H1 (cell line): ENCODE data around the gene TMEM125. TPM values are rescaled to one million over a fixed set of nuclear protein-coding genes. Genes with fewer than 3 reads are reported as not detected.

Experiments
- CTCF ChIA-PET: fragments of 300-600 bp; sonication (Branson Sonifier 250); formaldehyde crosslinking; loops from one replicate; lab custom pipeline; 2021; ENCODE audit not compliant: partially characterized antibody; lab: Charles Lee
- POLR2A ChIA-PET: fragments of 300-600 bp; sonication (Branson Sonifier 250); formaldehyde crosslinking; loops from one replicate; lab custom pipeline; 2021; ENCODE audit warnings: inconsistent platforms; ENCODE audit not compliant: partially characterized antibody; lab: Charles Lee
- DNase-seq, 2 experiments: peaks; one replicate each; pipeline versions ENCODE4 v3.0.0 to v3.0.0-alpha.2; 2010 to 2022; ENCODE audit warnings: low spot score in 2 of 2, low read depth in 1 of 2, mixed read lengths in 1 of 2
- FAIRE-seq: peaks from 2 replicates; lab custom pipeline; 2011; peaks lifted over from hg19 to GRCh38; lab: Jason Lieb, UNC
- H2AFZ ChIP-seq: 2 replicates; pipeline ENCODE4 v1.8.1; 2012; ENCODE audit warnings: low read length, inconsistent platforms
- H2AK5ac ChIP-seq: 2 replicates; pipeline ENCODE4 v1.6.1; 2013; ENCODE audit warnings: low read depth, low read length
- H2BK120ac ChIP-seq: replicated peaks from 2 replicates; pipeline ENCODE3; 2013; ENCODE audit warnings: low read depth, low read length, inconsistent platforms
- H2BK12ac ChIP-seq: 2 replicates; pipeline ENCODE4 v1.6.1; 2013; ENCODE audit warnings: low read depth, low read length
- H2BK15ac ChIP-seq: 2 replicates; pipeline ENCODE4 v1.6.1; 2013; ENCODE audit warnings: low read length
- H2BK20ac ChIP-seq: 2 replicates; pipeline ENCODE4 v1.6.1; 2013; ENCODE audit warnings: low read length
- H2BK5ac ChIP-seq: 2 replicates; pipeline ENCODE4 v1.6.1; 2013; ENCODE audit warnings: low read depth, low read length
- H3K14ac ChIP-seq: 2 replicates; pipeline ENCODE4 v1.6.1; 2013; ENCODE audit warnings: inconsistent platforms; ENCODE audit not compliant: insufficient read length
- H3K18ac ChIP-seq: 2 replicates; pipeline ENCODE4 v1.6.1; 2013; ENCODE audit warnings: low read length; ENCODE audit errors: extremely low read depth
- H3K23ac ChIP-seq: 2 replicates; pipeline ENCODE4 v1.6.1; 2013; ENCODE audit warnings: inconsistent platforms; ENCODE audit not compliant: insufficient read length
- H3K23me2 ChIP-seq: 2 replicates; pipeline ENCODE4 v1.6.1; 2013; ENCODE audit warnings: low read depth, low read length
- H3K27ac ChIP-seq: 2 replicates; pipeline ENCODE4 v1.6.1; 2011; ENCODE audit warnings: low read depth, low read length, inconsistent platforms
- H3K27me3 ChIP-seq, 4 experiments: replicated peaks in 1 of 4; 1 replicate in 1 of 4; 2 replicates in 3 of 4; pipeline versions ENCODE4 v1.6.1 to v1.8.1; 2011 to 2013; ENCODE audit warnings: low read length in 3 of 4, mild to moderate bottlenecking in 3 of 4, inconsistent platforms in 2 of 4, mixed read lengths in 2 of 4, moderate library complexity in 1 of 4; ENCODE audit not compliant: control insufficient read depth in 3 of 4, insufficient read depth in 3 of 4; ENCODE audit errors: extremely low read depth in 1 of 4
- H3K36me3 ChIP-seq, 4 experiments: 2 replicates each; pipeline versions ENCODE4 v1.6.1 to v1.8.1; 2011 to 2013; ENCODE audit warnings: mild to moderate bottlenecking in 4 of 4, low read length in 3 of 4, moderate library complexity in 2 of 4, control low read depth in 1 of 4, inconsistent platforms in 1 of 4; ENCODE audit not compliant: insufficient read depth in 4 of 4, control insufficient read depth in 2 of 4
- H3K4ac ChIP-seq: replicated peaks from 2 replicates; pipeline ENCODE3; 2013; ENCODE audit warnings: low read length, low read depth, mixed read lengths, inconsistent platforms; ENCODE audit not compliant: insufficient read length
- H3K4me1 ChIP-seq, 4 experiments: replicated peaks in 1 of 4; 1 replicate in 1 of 4; 2 replicates in 3 of 4; pipeline versions ENCODE4 v1.6.1 to v1.8.1; 2011 to 2013; ENCODE audit warnings: low read length in 3 of 4, inconsistent platforms in 2 of 4, mixed read lengths in 1 of 4; ENCODE audit not compliant: insufficient read depth in 4 of 4, control insufficient read depth in 3 of 4
- H3K4me2 ChIP-seq, 2 experiments: 2 replicates each; pipeline versions ENCODE4 v1.6.1 to v1.8.1; 2011 to 2013; ENCODE audit warnings: low read depth in 2 of 2, low read length in 2 of 2, control low read depth in 1 of 2, inconsistent platforms in 1 of 2, mild to moderate bottlenecking in 1 of 2; ENCODE audit not compliant: insufficient read depth in 1 of 2
- H3K4me3 ChIP-seq, 4 experiments: fragments of 200-600, 300-600 bp in 1 of 4; sonication (generic), shearing (Covaris generic), sonication (Bioruptor Twin) in 1 of 4; 2 replicates each; pipeline versions ENCODE4 v1.5.1 to v1.8.1; 2011 to 2016; ENCODE audit warnings: low read length in 4 of 4, low read depth in 3 of 4, control low read depth in 2 of 4, inconsistent platforms in 2 of 4, mild to moderate bottlenecking in 2 of 4, mixed read lengths in 1 of 4, moderate library complexity in 1 of 4; ENCODE audit not compliant: insufficient read depth in 2 of 4; ENCODE audit errors: extremely low read depth in 1 of 4
- H3K56ac ChIP-seq: replicated peaks from 2 replicates; pipeline ENCODE3; 2013; ENCODE audit warnings: low read depth, mild to moderate bottlenecking, mixed read lengths, low read length, inconsistent platforms; ENCODE audit not compliant: insufficient read length
- H3K79me1 ChIP-seq: 2 replicates; pipeline ENCODE4 v1.6.1; 2013; ENCODE audit warnings: low read depth, low read length, control low read depth
- H3K79me2 ChIP-seq, 2 experiments: 2 replicates each; pipeline versions ENCODE4 v1.6.1 to v1.8.1; 2012 to 2013; ENCODE audit warnings: low read length in 2 of 2, mild to moderate bottlenecking in 2 of 2, inconsistent platforms in 1 of 2; ENCODE audit not compliant: insufficient read depth in 2 of 2, control insufficient read depth in 1 of 2
- H3K9ac ChIP-seq, 4 experiments: replicated peaks in 1 of 4; 1 replicate in 1 of 4; 2 replicates in 3 of 4; pipeline versions ENCODE4 v1.6.1 to v1.8.1; 2011 to 2013; ENCODE audit warnings: low read depth in 3 of 4, low read length in 3 of 4, control low read depth in 2 of 4, mild to moderate bottlenecking in 2 of 4, moderate library complexity in 2 of 4, inconsistent platforms in 1 of 4; ENCODE audit errors: extremely low read depth in 1 of 4
- H3K9me3 ChIP-seq, 2 experiments: 2 replicates each; pipeline versions ENCODE4 v1.6.1 to v1.8.1; 2012 to 2013; ENCODE audit warnings: mild to moderate bottlenecking in 2 of 2, moderate library complexity in 2 of 2, control low read depth in 1 of 2, inconsistent platforms in 1 of 2, low read depth in 1 of 2, low read length in 1 of 2, mixed read lengths in 1 of 2; ENCODE audit not compliant: insufficient read depth in 2 of 2
- H4K20me1 ChIP-seq, 2 experiments: replicated peaks in 1 of 2; 2 replicates each; pipeline versions ENCODE3 to v1.8.1; 2011 to 2013; ENCODE audit warnings: inconsistent platforms in 2 of 2, low read length in 2 of 2, mild to moderate bottlenecking in 1 of 2; ENCODE audit not compliant: insufficient read depth in 2 of 2, control insufficient read depth in 1 of 2
- H4K5ac ChIP-seq: 2 replicates; pipeline ENCODE4 v1.6.1; 2013; ENCODE audit warnings: low read length, low read depth, mixed read lengths, inconsistent platforms; ENCODE audit not compliant: insufficient read length
- H4K8ac ChIP-seq: 2 replicates; pipeline ENCODE4 v1.8.0; 2013; ENCODE audit warnings: mild to moderate bottlenecking, moderate library complexity, low read length, inconsistent platforms; ENCODE audit not compliant: insufficient read depth; ENCODE audit errors: extremely low read depth
- H4K91ac ChIP-seq: replicated peaks from 2 replicates; pipeline ENCODE3; 2013; ENCODE audit warnings: low read length, mixed read lengths, inconsistent platforms; ENCODE audit not compliant: insufficient read length
- CBX5 ChIP-seq: fragments of 300-800, 300-1000 bp; sonication (generic); IDR thresholded peaks from 2 replicates; pipeline ENCODE4 v1.7.1; 2016; ENCODE audit warnings: antibody characterized with exemption, low read length, low read depth
- CHD2 ChIP-seq: IDR thresholded peaks from 2 replicates; pipeline ENCODE4 v1.6.1; 2012; ENCODE audit warnings: low read length, improper control_type of control experiment
- HDAC2 ChIP-seq, 2 experiments: fragments of 300-600 bp in 1 of 2; sonication (generic) in 1 of 2; IDR thresholded peaks; 2 replicates each; pipeline ENCODE4 v1.6.1; 2011 to 2012; ENCODE audit warnings: low read depth in 2 of 2, low read length in 2 of 2, mild to moderate bottlenecking in 2 of 2, moderate library complexity in 2 of 2, borderline replicate concordance in 1 of 2, inconsistent platforms in 1 of 2
- KDM4A ChIP-seq: IDR thresholded peaks from one replicate; pipeline ENCODE4 v1.7.1; 2012; ENCODE audit warnings: low read depth, mild to moderate bottlenecking, moderate library complexity, low read length, inconsistent platforms; ENCODE audit not compliant: severe bottlenecking
- RAD21 ChIP-seq, 2 experiments: IDR thresholded peaks in 1 of 2; conservative IDR thresholded peaks in 1 of 2; 2 replicates each; pipeline ENCODE4 v1.6.1; 2011; ENCODE audit warnings: low read depth in 2 of 2, low read length in 2 of 2, improper control_type of control experiment in 1 of 2, inconsistent platforms in 1 of 2, mild to moderate bottlenecking in 1 of 2, moderate library complexity in 1 of 2
- RXRA ChIP-seq: IDR thresholded peaks from 2 replicates; pipeline ENCODE4 v1.6.1; 2011; ENCODE audit warnings: low read depth, mild to moderate bottlenecking, low read length, moderate library complexity; ENCODE audit not compliant: insufficient read depth
- SAP30 ChIP-seq: fragments of 300-600 bp; sonication (generic); IDR thresholded peaks from 2 replicates; pipeline ENCODE4 v1.7.1; 2012; ENCODE audit warnings: low read length, moderate library complexity, mild to moderate bottlenecking, inconsistent platforms; ENCODE audit not compliant: insufficient read depth, insufficient replicate concordance
- TAF1 ChIP-seq: IDR thresholded peaks from 2 replicates; pipeline ENCODE4 v1.6.1; 2011; ENCODE audit warnings: mild to moderate bottlenecking, low read depth, low read length
- TAF7 ChIP-seq: optimal IDR thresholded peaks from 2 replicates; pipeline ENCODE3; 2011; ENCODE audit warnings: low read depth, mild to moderate bottlenecking, inconsistent platforms, low read length, moderate library complexity, borderline replicate concordance
- TEAD4 ChIP-seq: IDR thresholded peaks from 2 replicates; pipeline ENCODE4 v1.6.1; 2012; ENCODE audit warnings: low read depth, low read length, inconsistent platforms, mixed read lengths
- YY1 ChIP-seq: IDR thresholded peaks from 2 replicates; pipeline ENCODE4 v1.6.1; 2011; ENCODE audit warnings: low read depth, mild to moderate bottlenecking, low read length
- WGBS, 2 experiments: shearing (Covaris generic) in 1 of 2; methylation state at CpG; one replicate each; pipeline versions ENCODE4 v1.1.6 to v1.1.7; 2013 to 2015; ENCODE audit warnings: low lambda C conversion rate in 2 of 2, mixed read lengths in 2 of 2, inconsistent platforms in 1 of 2, low coverage in 1 of 2, missing lambda C conversion rate in 1 of 2; ENCODE audit not compliant: insufficient replicate concordance in 2 of 2, insufficient coverage in 1 of 2, insufficient read length in 1 of 2; ENCODE audit errors: extremely low coverage in 1 of 2, missing lambda C conversion rate in 1 of 2; 5-methylcytosine and 5-hydroxymethylcytosine counted together
- polyA plus RNA-seq, 7 experiments: library from polyadenylated mRNA; depleted of rRNA in 3 of 7; stranded (reverse) in 5 of 7; unstranded in 2 of 7; fragments of >200 nt in 5 of 7; fragments of 200-250 nt in 2 of 7; gene quantifications; 1 replicate in 5 of 7; 2 replicates in 1 of 7; 4 replicates in 1 of 7; pipeline versions ENCODE4 v1.2.1 to v1.2.3, GENCODE V29; 2011 to 2013; ENCODE audit warnings: missing spikeins in 2 of 7, mixed read lengths in 2 of 7
- total RNA-seq: library from RNA; stranded (reverse); fragmentation: NEBNext Ultra II Directional; extraction: Animal tissue kit (Norgen Biotek cat#: 25700); gene quantifications from 2 replicates; pipeline ENCODE4 v1.2.1, GENCODE V29; 2021
- TF ChIP-seq, protein P1 (sequence below): IDR thresholded peaks from 2 replicates; pipeline ENCODE4 v1.6.1; 2011; ENCODE audit warnings: low read length, improper control_type of control experiment

The TMEM125 gene
- total and polyA plus RNA-seq, 2 of the 8 experiments (the other 6 are each of a cell fraction or from before 2014, with no cell fraction given) = 26.5 to 46.7 TPM

DNA sequence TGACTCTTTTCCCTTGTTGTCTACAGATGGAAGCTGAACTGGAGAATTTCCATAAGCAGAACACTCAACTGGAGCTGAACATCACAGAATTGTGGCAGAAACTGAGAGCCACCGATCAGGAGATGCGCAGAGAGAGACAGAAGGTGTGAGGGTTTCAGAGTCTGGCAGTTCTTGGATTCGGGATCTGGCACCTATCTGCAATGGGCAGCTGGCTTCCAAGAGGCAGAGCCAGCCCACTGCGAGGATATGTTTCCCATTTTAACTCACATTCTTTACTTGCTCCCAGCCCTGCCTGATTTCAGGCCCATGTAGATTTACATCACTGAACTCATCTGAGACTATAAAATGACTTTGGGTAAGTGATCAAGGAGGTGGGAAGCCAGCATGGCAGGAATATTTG is 37.3 kb upstream of the TMEM125 start:
- Histone ChIP-seq H3K23me2 (no peaks in the 10 kb centered on the region), H3K18ac (no peak overlapping the region), H2AFZ (no peak overlapping the region), H2BK12ac (no peak overlapping the region), H3K9me3 (no peaks in the 10 kb centered on the region), H2BK5ac (no peak overlapping the region), H3K79me1 (no peaks in the 10 kb centered on the region; the same call in 1 of the 2 replicates), H2AK5ac (no peak overlapping the region), H3K14ac (no peak overlapping the region), H3K9ac (no peak overlapping the region; a peak in 1 of 7 replicates), H3K23ac (no peak overlapping the region), H2BK15ac (no peak overlapping the region), H2BK20ac (no peak overlapping the region), H3K27me3 (no peaks in the 10 kb centered on the region), H4K91ac (no peak overlapping the region), H3K4me3 (no peak overlapping the region), H3K27ac (no peak overlapping the region), H3K4ac (no peak overlapping the region), H3K79me2 (no peaks in the 10 kb centered on the region), H4K8ac (no peak overlapping the region), H4K20me1 (no peaks in the 10 kb centered on the region), H3K4me2 (no peak overlapping the region), H3K56ac (no peak overlapping the region), H3K4me1 (peaks cover 0 to 4% (median 3%) of the 10 kb centered on the region in 4 experiments; a peak in 2 of 7 replicates), H2BK120ac (no peak overlapping the region), H3K36me3 (no peaks in the 10 kb centered on the region), H4K5ac (no peak overlapping the region)
- no peak for DNase-seq
- WGBS, 2 experiments = 94% methylated on average over 4 of the region's 4 CpGs; no CpG with 5 or more reads in 1 of the 2 experiments
- ChIA-PET CTCF (interaction anchor here (0.6 to 9.8 kb wide), 4 partner anchors 126 to 181 kb away, joined by 3 to 131 read pairs (median 8); partner anchors contain the start of gene CDC20), POLR2A (interaction anchor here (0.6 kb wide), 1 partner anchor 86 kb away, joined by 3 read pairs; no protein-coding TSS in a partner anchor)
- FAIRE-seq = no peak
- TF ChIP-seq TEAD4 (no peak), YY1 (no peak), RAD21 (IDR thresholded peaks at IDR 0.05 in 1 of 2, conservative IDR thresholded peaks at IDR 0.05 in 1 of 2; ENCODE audit: low read depth in 2 of 2, low read length in 2 of 2) (no peak), HDAC2 (IDR thresholded peaks at IDR 0.05; ENCODE audit: borderline replicate concordance in 1 of 2, low read depth in 2 of 2, low read length in 2 of 2) (no peak), CHD2 (no peak), CBX5 (no peak), TAF7 (no peak), SAP30 (no peak), RXRA (no peak), TAF1 (no peak), KDM4A (no peak)
- TF ChIP-seq, protein P1, sequence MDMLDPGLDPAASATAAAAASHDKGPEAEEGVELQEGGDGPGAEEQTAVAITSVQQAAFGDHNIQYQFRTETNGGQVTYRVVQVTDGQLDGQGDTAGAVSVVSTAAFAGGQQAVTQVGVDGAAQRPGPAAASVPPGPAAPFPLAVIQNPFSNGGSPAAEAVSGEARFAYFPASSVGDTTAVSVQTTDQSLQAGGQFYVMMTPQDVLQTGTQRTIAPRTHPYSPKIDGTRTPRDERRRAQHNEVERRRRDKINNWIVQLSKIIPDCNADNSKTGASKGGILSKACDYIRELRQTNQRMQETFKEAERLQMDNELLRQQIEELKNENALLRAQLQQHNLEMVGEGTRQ = no peak
